K562 treated with DMSO at 1 percent for 48 hours (cell line): ENCODE results near the gene SLC26A8. TPM values are rescaled to one million over a fixed set of nuclear protein-coding genes. Genes with fewer than 3 reads are reported as not detected.

ENCODE experiments used
- total RNA-seq: library from RNA; unstranded; fragments of 300-600 nt; gene quantifications from 2 replicates; pipeline ENCODE4 v1.2.3, GENCODE V29; 2022; ENCODE audit warnings: low replicate concordance; ENCODE audit errors: extremely low read depth

Gene SLC26A8, protein sequence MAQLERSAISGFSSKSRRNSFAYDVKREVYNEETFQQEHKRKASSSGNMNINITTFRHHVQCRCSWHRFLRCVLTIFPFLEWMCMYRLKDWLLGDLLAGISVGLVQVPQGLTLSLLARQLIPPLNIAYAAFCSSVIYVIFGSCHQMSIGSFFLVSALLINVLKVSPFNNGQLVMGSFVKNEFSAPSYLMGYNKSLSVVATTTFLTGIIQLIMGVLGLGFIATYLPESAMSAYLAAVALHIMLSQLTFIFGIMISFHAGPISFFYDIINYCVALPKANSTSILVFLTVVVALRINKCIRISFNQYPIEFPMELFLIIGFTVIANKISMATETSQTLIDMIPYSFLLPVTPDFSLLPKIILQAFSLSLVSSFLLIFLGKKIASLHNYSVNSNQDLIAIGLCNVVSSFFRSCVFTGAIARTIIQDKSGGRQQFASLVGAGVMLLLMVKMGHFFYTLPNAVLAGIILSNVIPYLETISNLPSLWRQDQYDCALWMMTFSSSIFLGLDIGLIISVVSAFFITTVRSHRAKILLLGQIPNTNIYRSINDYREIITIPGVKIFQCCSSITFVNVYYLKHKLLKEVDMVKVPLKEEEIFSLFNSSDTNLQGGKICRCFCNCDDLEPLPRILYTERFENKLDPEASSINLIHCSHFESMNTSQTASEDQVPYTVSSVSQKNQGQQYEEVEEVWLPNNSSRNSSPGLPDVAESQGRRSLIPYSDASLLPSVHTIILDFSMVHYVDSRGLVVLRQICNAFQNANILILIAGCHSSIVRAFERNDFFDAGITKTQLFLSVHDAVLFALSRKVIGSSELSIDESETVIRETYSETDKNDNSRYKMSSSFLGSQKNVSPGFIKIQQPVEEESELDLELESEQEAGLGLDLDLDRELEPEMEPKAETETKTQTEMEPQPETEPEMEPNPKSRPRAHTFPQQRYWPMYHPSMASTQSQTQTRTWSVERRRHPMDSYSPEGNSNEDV
- total RNA-seq, result not detected in 2 replicates

DNA sequence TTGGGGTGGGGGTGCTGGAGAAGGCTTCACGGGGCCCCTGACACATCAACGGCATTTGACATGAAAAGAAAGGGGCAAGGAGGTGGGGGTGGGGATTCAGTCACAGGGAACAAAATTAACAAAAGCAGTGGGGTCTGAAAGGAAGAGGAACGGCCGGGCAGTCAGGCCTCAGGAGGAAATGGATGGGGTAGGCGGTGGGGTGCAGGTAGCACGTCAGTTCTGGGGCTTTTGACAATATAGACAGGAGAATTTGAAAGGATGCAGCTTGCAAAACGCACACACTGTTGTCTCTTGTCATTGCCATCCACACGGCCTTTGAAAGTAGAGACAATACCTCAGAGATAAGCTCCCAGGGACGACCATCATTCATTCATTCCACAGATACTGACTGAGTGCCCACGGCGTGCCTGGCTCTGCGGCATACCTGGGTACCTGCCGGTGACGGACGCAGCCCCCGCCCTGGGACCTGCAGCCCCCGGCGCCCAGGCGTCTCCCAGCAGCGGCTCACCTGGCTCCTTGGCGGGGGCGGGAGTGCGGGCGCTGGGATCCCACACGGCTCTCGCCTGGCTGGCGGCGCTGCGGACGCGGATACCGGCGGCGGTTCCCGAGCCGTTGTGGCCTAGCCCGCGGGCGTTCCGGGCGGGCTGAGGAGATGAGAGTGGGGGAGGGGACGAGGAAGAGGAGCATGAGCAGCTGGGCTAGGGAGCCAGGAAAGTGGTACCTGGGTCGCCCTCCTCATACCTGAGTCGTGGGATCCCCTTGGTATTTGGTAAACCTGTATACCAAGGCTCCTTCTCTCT, at the start of gene SLC26A8:
Gene SLC26A8, minus strand, starts transcription at position 646 of the 800 bp plus-strand sequence. CDS start 4,934 bp downstream, outside the sequence.

DNA sequence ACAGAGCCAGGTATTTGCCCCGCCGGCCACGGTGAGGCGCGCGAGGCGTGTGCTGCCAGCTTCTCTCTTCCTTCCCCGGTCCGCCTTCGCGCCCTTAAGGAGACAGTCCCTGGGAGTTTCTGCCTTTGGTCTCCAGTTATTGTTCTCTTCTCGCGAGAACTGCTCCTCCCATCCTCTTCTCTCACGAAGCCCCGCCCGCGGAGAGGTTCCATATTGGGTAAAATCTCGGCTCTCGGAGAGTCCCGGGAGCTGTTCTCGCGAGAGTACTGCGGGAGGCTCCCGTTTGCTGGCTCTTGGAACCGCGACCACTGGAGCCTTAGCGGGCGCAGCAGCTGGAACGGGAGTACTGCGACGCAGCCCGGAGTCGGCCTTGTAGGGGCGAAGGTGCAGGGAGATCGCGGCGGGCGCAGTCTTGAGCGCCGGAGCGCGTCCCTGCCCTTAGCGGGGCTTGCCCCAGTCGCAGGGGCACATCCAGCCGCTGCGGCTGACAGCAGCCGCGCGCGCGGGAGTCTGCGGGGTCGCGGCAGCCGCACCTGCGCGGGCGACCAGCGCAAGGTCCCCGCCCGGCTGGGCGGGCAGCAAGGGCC, 3.2 kb upstream of the SLC26A8 start, which contains the start of gene MAPK14:
Gene MAPK14, plus strand, starts transcription at position 308 of the 587 bp plus-strand sequence. CDS start 350 bp downstream, outside the sequence.

DNA sequence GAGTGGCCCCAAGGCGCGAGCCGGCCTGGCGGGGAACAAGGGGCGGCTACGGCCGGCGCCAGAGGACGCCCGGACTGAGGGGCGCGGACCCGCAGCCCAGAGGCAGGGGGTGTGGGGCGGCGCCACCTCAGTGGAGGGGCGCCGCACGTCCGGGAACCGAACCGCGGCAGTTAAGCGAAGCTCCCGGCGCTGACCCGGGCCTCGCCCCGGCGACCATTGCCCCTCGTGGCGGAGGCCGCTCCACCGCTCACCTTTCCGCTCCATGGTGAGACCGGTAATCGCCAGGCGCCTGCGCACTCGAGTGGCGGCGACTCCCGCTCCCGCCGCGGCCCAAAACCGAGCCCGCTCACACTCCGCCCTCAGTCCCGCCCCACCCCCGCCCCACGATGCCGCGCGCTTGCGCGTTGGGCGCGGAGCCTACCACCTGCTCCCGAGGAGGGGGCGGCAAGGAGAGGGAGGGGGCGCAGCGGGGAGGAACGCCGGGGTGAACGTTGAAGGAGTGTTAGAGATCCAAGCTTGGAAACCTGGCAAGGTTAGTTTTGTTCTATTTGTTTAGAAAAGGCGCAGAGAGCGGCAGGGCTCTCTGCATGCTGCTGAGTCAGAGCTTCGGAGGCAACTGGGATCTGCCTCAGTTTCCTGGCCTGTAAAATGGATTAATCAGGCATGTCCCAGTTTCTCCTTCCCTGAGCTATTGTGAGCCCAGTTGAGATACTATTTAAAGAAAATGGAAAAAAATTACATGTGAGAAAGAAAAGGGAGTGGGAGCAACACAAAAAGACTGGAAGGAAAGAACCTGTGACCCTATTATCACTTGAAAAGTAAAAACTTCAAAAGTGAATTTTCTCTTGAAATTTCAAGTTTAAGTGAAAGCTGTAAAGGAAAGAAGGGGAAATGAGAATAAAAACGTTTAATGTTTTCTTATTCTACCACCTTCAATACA, 103.4 kb downstream of the SLC26A8 start, which contains the start of gene SRPK1:
Gene SRPK1, minus strand, starts transcription at position 306 of the 940 bp plus-strand sequence. Its CDS starts 42 bp downstream, at position 264.

Other genes starting within 250 kb of the SLC26A8 start
- not detected in 2 replicates for gene CLPSL2, start 248.0 kb downstream of the SLC26A8 start, total RNA-seq
- gene CLPSL1, start 243.6 kb downstream of the SLC26A8 start, total RNA-seq, result not detected in 2 replicates
- not detected in 2 replicates for gene CLPS, start 227.3 kb downstream of the SLC26A8 start, total RNA-seq
- not detected in 2 replicates for gene LHFPL5, start 219.3 kb downstream of the SLC26A8 start, total RNA-seq
- gene SRPK1, start 103.5 kb downstream of the SLC26A8 start, total RNA-seq, result not detected in 2 replicates
- not detected in 2 replicates for gene MAPK14, start 3.2 kb upstream of the SLC26A8 start, total RNA-seq
- gene MAPK13, start 105.9 kb upstream of the SLC26A8 start, total RNA-seq, result not detected in 2 replicates
- gene BRPF3, start 172.1 kb upstream of the SLC26A8 start, total RNA-seq, result 111 TPM in 1 of 2 replicates, not detected in the other
- gene PNPLA1, start 245.4 kb upstream of the SLC26A8 start, total RNA-seq, result not detected in 2 replicates